Suprapubic skin (tissue), 3 donors: ENCODE data around the gene ZNF407.

Experiments
- CTCF ChIP-seq, 2 donors: fragments of 200-600 bp in 1 of 2; fragments of 450-650 bp in 1 of 2; sonication (generic) in 1 of 2; IDR thresholded peaks; one replicate each; pipeline ENCODE4 v1.5.1; 2016 to 2019; ENCODE audit warnings: antibody characterized with exemption in 2 of 2, mild to moderate bottlenecking in 1 of 2, moderate library complexity in 1 of 2
- EP300 ChIP-seq: sonication (generic); formaldehyde crosslinking; IDR thresholded peaks from one replicate; pipeline ENCODE4 v1.6.1; 2017; ENCODE audit warnings: antibody characterized with exemption

- TF ChIP-seq CTCF (IDR thresholded peaks at IDR 0.05) = no peak
- TF ChIP-seq EP300 = no peak
Measured at GRCh38 chr18:75037689-75037955, 440.0 kb downstream of the ZNF407 start.
